HEK293 (cell line): ENCODE measurements around the gene PARG.
A peak's percentile ranks its signal among the peaks of the same experiment; 100 is the strongest.
"Not testable (repeated sequence)": the region's sequence is repeated elsewhere in the genome, so short reads cannot be mapped to it uniquely, and the experiment has no call there.

Experiments
- REPIN1 ChIP-seq: fragments of 450-650 bp; formaldehyde crosslinking; IDR thresholded peaks from 2 replicates; pipeline ENCODE4 v1.5.1; 2017; ENCODE audit warnings: missing biosample characterization, missing genetic modification characterization, low read depth
- ZBTB20 ChIP-seq: fragments of 450-650 bp; formaldehyde crosslinking; IDR thresholded peaks from 2 replicates; pipeline ENCODE4 v1.5.1; 2016; ENCODE audit warnings: missing biosample characterization, missing genetic modification characterization
- ZNF140 ChIP-seq: fragments of 450-650 bp; formaldehyde crosslinking; IDR thresholded peaks from 2 replicates; pipeline ENCODE4 v1.5.1; 2016; ENCODE audit warnings: missing biosample characterization, missing genetic modification characterization
- ZNF426 ChIP-seq: fragments of 450-650 bp; formaldehyde crosslinking; IDR thresholded peaks from 2 replicates; pipeline ENCODE4 v1.5.1; 2017; ENCODE audit warnings: missing biosample characterization, missing genetic modification characterization, mild to moderate bottlenecking, inconsistent platforms, moderate library complexity
- ZNF548 ChIP-seq: fragments of 450-650 bp; formaldehyde crosslinking; IDR thresholded peaks from 2 replicates; pipeline ENCODE4 v1.5.1; 2016; ENCODE audit warnings: missing biosample characterization, missing genetic modification characterization
- TF ChIP-seq, protein P1 (sequence below): fragments of 450-650 bp; formaldehyde crosslinking; optimal IDR thresholded peaks from 2 replicates; pipeline ENCODE3; 2016; ENCODE audit warnings: missing biosample characterization, mild to moderate bottlenecking, missing genetic modification characterization
- TF ChIP-seq, protein P2 (sequence below): fragments of 450-650 bp; formaldehyde crosslinking; IDR thresholded peaks from 2 replicates; pipeline ENCODE4 v1.5.1; 2017; ENCODE audit warnings: missing biosample characterization, missing genetic modification characterization
- TF ChIP-seq, protein P3 (sequence below): fragments of 450-650 bp; formaldehyde crosslinking; IDR thresholded peaks from 2 replicates; pipeline ENCODE4 v1.5.1; 2016; ENCODE audit warnings: missing biosample characterization, missing genetic modification characterization

DNA sequence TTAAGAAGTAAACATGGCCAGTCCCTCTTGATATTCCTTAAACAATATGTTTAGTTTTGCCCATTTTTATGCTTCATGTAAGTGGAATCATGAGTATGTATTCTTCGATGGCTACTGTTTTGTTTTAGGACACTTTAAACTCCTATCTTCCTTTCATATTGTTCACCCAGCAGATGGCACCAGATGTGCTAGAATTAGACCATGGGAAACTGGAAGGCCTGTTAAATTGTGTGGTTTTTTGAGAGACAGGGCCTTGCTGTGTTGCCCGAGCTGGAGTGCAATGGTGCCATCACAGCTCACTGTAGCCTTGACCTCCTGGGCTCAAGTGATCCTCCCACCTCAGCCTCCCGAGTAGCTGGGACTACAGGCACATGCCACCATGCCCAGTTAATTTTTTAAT, 11.3 kb upstream of the PARG start:
- TF ChIP-seq ZNF548 (tag by site-specific recombination); ZBTB20; ZNF426 (tag by site-specific recombination); REPIN1 (tag by site-specific recombination); ZNF140 (tag by site-specific recombination): not testable (repeated sequence)
- TF ChIP-seq, protein P1, sequence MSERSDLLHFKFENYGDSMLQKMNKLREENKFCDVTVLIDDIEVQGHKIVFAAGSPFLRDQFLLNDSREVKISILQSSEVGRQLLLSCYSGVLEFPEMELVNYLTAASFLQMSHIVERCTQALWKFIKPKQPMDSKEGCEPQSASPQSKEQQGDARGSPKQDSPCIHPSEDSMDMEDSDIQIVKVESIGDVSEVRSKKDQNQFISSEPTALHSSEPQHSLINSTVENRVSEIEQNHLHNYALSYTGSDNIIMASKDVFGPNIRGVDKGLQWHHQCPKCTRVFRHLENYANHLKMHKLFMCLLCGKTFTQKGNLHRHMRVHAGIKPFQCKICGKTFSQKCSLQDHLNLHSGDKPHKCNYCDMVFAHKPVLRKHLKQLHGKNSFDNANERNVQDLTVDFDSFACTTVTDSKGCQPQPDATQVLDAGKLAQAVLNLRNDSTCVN (tag by site-specific recombination): not testable (repeated sequence)
- TF ChIP-seq, protein P2, sequence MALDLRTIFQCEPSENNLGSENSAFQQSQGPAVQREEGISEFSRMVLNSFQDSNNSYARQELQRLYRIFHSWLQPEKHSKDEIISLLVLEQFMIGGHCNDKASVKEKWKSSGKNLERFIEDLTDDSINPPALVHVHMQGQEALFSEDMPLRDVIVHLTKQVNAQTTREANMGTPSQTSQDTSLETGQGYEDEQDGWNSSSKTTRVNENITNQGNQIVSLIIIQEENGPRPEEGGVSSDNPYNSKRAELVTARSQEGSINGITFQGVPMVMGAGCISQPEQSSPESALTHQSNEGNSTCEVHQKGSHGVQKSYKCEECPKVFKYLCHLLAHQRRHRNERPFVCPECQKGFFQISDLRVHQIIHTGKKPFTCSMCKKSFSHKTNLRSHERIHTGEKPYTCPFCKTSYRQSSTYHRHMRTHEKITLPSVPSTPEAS (tag by site-specific recombination): not testable (repeated sequence)
- TF ChIP-seq, protein P3, sequence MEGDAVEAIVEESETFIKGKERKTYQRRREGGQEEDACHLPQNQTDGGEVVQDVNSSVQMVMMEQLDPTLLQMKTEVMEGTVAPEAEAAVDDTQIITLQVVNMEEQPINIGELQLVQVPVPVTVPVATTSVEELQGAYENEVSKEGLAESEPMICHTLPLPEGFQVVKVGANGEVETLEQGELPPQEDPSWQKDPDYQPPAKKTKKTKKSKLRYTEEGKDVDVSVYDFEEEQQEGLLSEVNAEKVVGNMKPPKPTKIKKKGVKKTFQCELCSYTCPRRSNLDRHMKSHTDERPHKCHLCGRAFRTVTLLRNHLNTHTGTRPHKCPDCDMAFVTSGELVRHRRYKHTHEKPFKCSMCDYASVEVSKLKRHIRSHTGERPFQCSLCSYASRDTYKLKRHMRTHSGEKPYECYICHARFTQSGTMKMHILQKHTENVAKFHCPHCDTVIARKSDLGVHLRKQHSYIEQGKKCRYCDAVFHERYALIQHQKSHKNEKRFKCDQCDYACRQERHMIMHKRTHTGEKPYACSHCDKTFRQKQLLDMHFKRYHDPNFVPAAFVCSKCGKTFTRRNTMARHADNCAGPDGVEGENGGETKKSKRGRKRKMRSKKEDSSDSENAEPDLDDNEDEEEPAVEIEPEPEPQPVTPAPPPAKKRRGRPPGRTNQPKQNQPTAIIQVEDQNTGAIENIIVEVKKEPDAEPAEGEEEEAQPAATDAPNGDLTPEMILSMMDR: peak; percentile 25; the same call in 1 of the 2 replicates
